Measurements from ENCODE around the gene PPP1R3C.
A peak's percentile ranks its signal among the peaks of the same experiment; 100 is the strongest.

The PPP1R3C gene

GRCh38 chr10:91613411-91614187, 19.3 kb downstream of the PPP1R3C start:
- TF ChIP-seq, protein P1, sequence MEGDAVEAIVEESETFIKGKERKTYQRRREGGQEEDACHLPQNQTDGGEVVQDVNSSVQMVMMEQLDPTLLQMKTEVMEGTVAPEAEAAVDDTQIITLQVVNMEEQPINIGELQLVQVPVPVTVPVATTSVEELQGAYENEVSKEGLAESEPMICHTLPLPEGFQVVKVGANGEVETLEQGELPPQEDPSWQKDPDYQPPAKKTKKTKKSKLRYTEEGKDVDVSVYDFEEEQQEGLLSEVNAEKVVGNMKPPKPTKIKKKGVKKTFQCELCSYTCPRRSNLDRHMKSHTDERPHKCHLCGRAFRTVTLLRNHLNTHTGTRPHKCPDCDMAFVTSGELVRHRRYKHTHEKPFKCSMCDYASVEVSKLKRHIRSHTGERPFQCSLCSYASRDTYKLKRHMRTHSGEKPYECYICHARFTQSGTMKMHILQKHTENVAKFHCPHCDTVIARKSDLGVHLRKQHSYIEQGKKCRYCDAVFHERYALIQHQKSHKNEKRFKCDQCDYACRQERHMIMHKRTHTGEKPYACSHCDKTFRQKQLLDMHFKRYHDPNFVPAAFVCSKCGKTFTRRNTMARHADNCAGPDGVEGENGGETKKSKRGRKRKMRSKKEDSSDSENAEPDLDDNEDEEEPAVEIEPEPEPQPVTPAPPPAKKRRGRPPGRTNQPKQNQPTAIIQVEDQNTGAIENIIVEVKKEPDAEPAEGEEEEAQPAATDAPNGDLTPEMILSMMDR (IDR thresholded peaks at IDR 0.05; ENCODE audit: poor library complexity, severe bottlenecking), result no peak
- Histone ChIP-seq H3K27ac (ENCODE audit: poor library complexity, severe bottlenecking) (peak overlapping the region; percentile 90), H3K27me3 (ENCODE audit: insufficient read depth, poor library complexity, severe bottlenecking) (no peaks in the 10 kb centered on the region), H3K36me3 (ENCODE audit: low read depth) (no peaks in the 10 kb centered on the region), H3K9me3 (ENCODE audit: severe bottlenecking) (no peaks in the 10 kb centered on the region), H3K4me1 (ENCODE audit: insufficient read depth, poor library complexity, severe bottlenecking) (peaks cover 56% of the 10 kb centered on the region), H3K4me3 (ENCODE audit: severe bottlenecking) (no peak overlapping the region)
- peak; percentile 86 for ATAC-seq (ENCODE audit: low read depth)
- peak; percentile 89 for DNase-seq (ENCODE audit: low spot score)

GRCh38 chr10:91610919-91611318, 22.0 kb downstream of the PPP1R3C start:
- Histone ChIP-seq H3K27ac (ENCODE audit: poor library complexity, severe bottlenecking) (peak overlapping the region; percentile 12), H3K27me3 (ENCODE audit: insufficient read depth, poor library complexity, severe bottlenecking) (no peaks in the 10 kb centered on the region), H3K9me3 (ENCODE audit: severe bottlenecking) (peaks cover 6% of the 10 kb centered on the region), H3K4me1 (ENCODE audit: insufficient read depth, poor library complexity, severe bottlenecking) (peaks cover 36% of the 10 kb centered on the region), H3K36me3 (ENCODE audit: low read depth) (no peaks in the 10 kb centered on the region), H3K4me3 (ENCODE audit: severe bottlenecking) (no peak overlapping the region)
- DNase-seq (ENCODE audit: low spot score) (no peak), ATAC-seq (ENCODE audit: low read depth) (no peak)
- TF ChIP-seq, protein P1 (IDR thresholded peaks at IDR 0.05; ENCODE audit: poor library complexity, severe bottlenecking), result no peak

DNA sequence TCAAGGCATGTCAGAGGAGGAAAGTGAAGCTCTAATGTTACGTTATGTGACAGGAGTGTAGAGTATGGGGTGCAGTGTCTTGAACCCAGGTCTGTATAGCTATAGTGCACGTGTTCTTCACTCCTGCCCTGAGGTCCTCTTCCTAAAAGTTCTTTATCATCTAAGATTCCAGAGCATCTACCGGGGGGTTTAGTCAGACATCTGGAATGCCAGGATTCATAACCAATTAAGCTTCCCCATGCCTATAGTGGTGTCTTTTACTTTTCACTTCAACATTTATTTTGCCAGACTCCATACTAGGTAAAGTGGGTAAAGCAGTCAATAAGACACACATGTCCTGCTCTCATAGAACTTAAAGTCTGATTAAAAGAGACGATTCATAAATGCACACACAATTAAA, 22.4 kb downstream of the PPP1R3C start:
- Histone ChIP-seq H3K9me3 (ENCODE audit: severe bottlenecking) (peaks cover 6% of the 10 kb centered on the region), H3K4me1 (ENCODE audit: insufficient read depth, poor library complexity, severe bottlenecking) (peaks cover 40% of the 10 kb centered on the region), H3K27me3 (ENCODE audit: insufficient read depth, poor library complexity, severe bottlenecking) (no peaks in the 10 kb centered on the region), H3K36me3 (ENCODE audit: low read depth) (no peaks in the 10 kb centered on the region), H3K4me3 (ENCODE audit: severe bottlenecking) (no peak overlapping the region), H3K27ac (ENCODE audit: poor library complexity, severe bottlenecking) (peak overlapping the region; percentile 12)
- ATAC-seq (ENCODE audit: low read depth) (no peak; the same call in 2 of the 3 replicates), DNase-seq (ENCODE audit: low spot score) (no peak)
- TF ChIP-seq, protein P1 (IDR thresholded peaks at IDR 0.05; ENCODE audit: poor library complexity, severe bottlenecking), result no peak

GRCh38 chr10:91607646-91608403, 25.0 kb downstream of the PPP1R3C start:
- no peak overlapping the region for H3K4me3 ChIP-seq (ENCODE audit: severe bottlenecking)

More at GRCh38 chr10:91607646-91608403, 25.0 kb downstream of the PPP1R3C start:
- peaks cover 6% of the 10 kb centered on the region for H3K9me3 ChIP-seq (ENCODE audit: severe bottlenecking)
- DNase-seq (ENCODE audit: low spot score) (no peak), ATAC-seq (ENCODE audit: low read depth) (no peak)
- peaks cover 40% of the 10 kb centered on the region for H3K4me1 ChIP-seq (ENCODE audit: insufficient read depth, poor library complexity, severe bottlenecking)
- H3K36me3 ChIP-seq (ENCODE audit: low read depth), result no peaks in the 10 kb centered on the region
- H3K27me3 ChIP-seq (ENCODE audit: insufficient read depth, poor library complexity, severe bottlenecking), result no peaks in the 10 kb centered on the region
- H3K27ac ChIP-seq (ENCODE audit: poor library complexity, severe bottlenecking), result peak overlapping the region; percentile 17
- TF ChIP-seq, protein P1 (IDR thresholded peaks at IDR 0.05; ENCODE audit: poor library complexity, severe bottlenecking), result no peak

Measured in RWPE2 (cell line).